Astrocyte (in vitro differentiated cells and primary cell): ENCODE measurements around the gene ZNF827.

Experiments used
- CTCF ChIP-seq: IDR thresholded peaks from 2 replicates; pipeline ENCODE4 v1.5.1; 2011; ENCODE audit warnings: low read depth, mild to moderate bottlenecking, inconsistent platforms, low read length, moderate library complexity; ENCODE audit not compliant: insufficient read depth
- EZH2 ChIP-seq: IDR thresholded peaks from 2 replicates; pipeline ENCODE4 v1.6.1; 2012; ENCODE audit warnings: mild to moderate bottlenecking, low read length, inconsistent platforms; ENCODE audit not compliant: insufficient read depth

- TF ChIP-seq EZH2, result no peak
- no peak for TF ChIP-seq CTCF
Observed at GRCh38 chr4:145814246-145814645, 124.4 kb downstream of the ZNF827 start.
